Measurements from ENCODE around the gene FIGNL2. TPM values are rescaled to one million over a fixed set of nuclear protein-coding genes. Genes with fewer than 3 reads are reported as not detected.

Gene FIGNL2
- total and polyA plus RNA-seq, 2 experiments from 2014 or later, result 0.13 to 0.32 TPM

DNA sequence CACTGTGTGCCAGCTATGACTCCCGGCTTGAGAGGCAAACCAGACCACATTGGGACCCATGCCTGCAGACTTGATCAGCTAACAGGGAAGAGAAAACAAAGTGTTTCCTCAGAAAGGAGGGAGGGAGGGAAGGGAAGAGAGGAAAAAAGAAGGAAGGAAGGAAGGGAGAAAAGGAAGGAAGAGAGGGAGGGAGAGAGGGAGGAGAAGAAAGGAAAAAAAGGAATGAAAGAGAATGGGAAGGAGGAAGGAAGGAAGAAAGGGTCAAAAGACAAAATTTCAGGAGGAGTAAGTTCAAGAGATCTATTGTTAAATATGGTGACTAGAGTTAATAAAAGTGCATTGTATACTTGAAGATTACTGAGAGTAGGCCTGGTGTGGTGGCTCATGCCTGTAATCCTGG, 18.9 kb downstream of the FIGNL2 start:
- Histone ChIP-seq H2AFZ (no peak overlapping the region), H3K27me3 (replicated peaks; ENCODE audit: insufficient read depth) (peaks cover 32% of the 10 kb centered on the region), H3K9me2 (ENCODE audit: insufficient read depth) (no peaks in the 10 kb centered on the region), H3K36me3 (ENCODE audit: low read depth) (no peaks in the 10 kb centered on the region), H3F3A (ENCODE audit: insufficient read depth) (0 out of 2 replicates have a peak, but pooled peaks cover 5% of the 10 kb centered on the region), H3K27ac (no peak overlapping the region), H3K79me2 (ENCODE audit: insufficient read depth) (no peaks in the 10 kb centered on the region), H3K4me2 (ENCODE audit: unreplicated experiment) (no peak overlapping the region), H3K4me3 (no peak overlapping the region), H3K9ac (no peak overlapping the region), H3K9me3 (ENCODE audit: low read depth) (no peaks in the 10 kb centered on the region), H4K20me1 (ENCODE audit: insufficient read depth) (no peaks in the 10 kb centered on the region), H3K4me1 (ENCODE audit: insufficient read depth) (peaks cover 11% of the 10 kb centered on the region; the same call in 1 of the 2 replicates)
- in situ Hi-C loops (cut with MboI), result loop anchor here (10.0 kb wide), 1 partner anchor 405 kb away; the partner anchor contains the start of gene SLC4A8
- DNase-seq, result no peak
- 38 to 70% methylated on average over 1 of the region's 1 CpG for WGBS, 2 experiments (ENCODE audit: low coverage in 1 of 2, low lambda C conversion rate in 2 of 2, missing lambda C conversion rate in 2 of 2)
- TF ChIP-seq EZH2phosphoT487 (IDR thresholded peaks at IDR 0.05; ENCODE audit: insufficient read depth, low read depth) (no peak), EZH2 (IDR thresholded peaks at IDR 0.05; ENCODE audit: insufficient read depth, poor library complexity, severe bottlenecking) (no peak)

DNA sequence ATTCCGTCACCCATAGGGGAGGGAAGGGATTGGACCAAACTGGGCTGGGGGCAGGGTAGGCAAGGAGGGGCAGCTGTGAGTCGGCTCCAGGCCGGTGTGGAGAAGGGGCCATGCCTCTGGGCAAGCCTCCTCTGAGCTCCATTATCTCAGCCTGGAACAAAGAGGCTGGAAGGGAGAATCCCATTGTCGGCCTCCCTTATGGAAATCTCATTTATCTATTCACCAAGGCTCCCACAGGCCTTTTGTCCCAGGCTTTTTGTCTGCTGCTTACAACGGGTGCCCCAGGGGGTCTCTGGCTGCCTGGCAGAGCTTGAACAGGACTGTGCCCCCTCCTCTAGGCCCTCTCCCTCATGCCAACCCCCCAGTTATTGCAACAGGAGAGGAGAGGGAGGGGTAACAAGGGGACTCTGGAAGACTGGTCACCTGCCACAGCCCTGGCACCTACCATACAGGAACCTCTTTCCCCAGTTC, 19.5 kb downstream of the FIGNL2 start:
- H3K27me3 ChIP-seq (replicated peaks; ENCODE audit: insufficient read depth), result peaks cover 29% of the 10 kb centered on the region; the same call in 1 of the 2 replicates
- in situ Hi-C loops (cut with MboI), result loop anchor here (10.0 kb wide), 1 partner anchor 404 kb away; the partner anchor contains the start of gene SLC4A8
- H3K4me1 ChIP-seq (ENCODE audit: insufficient read depth), result peaks cover 11% of the 10 kb centered on the region; the same call in 1 of the 2 replicates
- H3K4me2 ChIP-seq (ENCODE audit: unreplicated experiment), result no peak overlapping the region
- WGBS, 2 experiments (ENCODE audit: low coverage in 1 of 2, low lambda C conversion rate in 2 of 2, missing lambda C conversion rate in 2 of 2), result 33% methylated on average over 5 of the region's 5 CpGs
- H3K4me3 ChIP-seq, result no peak overlapping the region
- DNase-seq, result no peak
- H3K36me3 ChIP-seq (ENCODE audit: low read depth), result no peaks in the 10 kb centered on the region
- no peak for TF ChIP-seq EZH2 (IDR thresholded peaks at IDR 0.05; ENCODE audit: insufficient read depth, poor library complexity, severe bottlenecking)
- TF ChIP-seq EZH2phosphoT487 (IDR thresholded peaks at IDR 0.05; ENCODE audit: insufficient read depth, low read depth), result no peak
- no peaks in the 10 kb centered on the region for H3K9me2 ChIP-seq (ENCODE audit: insufficient read depth)
- no peaks in the 10 kb centered on the region for H3K9me3 ChIP-seq (ENCODE audit: low read depth)
- no peaks in the 10 kb centered on the region for H3K79me2 ChIP-seq (ENCODE audit: insufficient read depth)
- H3F3A ChIP-seq (ENCODE audit: insufficient read depth), result 0 out of 2 replicates have a peak, but pooled peaks cover 5% of the 10 kb centered on the region
- H3K27ac ChIP-seq, result no peak overlapping the region
- no peaks in the 10 kb centered on the region for H4K20me1 ChIP-seq (ENCODE audit: insufficient read depth)
- no peak overlapping the region for H2AFZ ChIP-seq
- H3K9ac ChIP-seq, result no peak overlapping the region

DNA sequence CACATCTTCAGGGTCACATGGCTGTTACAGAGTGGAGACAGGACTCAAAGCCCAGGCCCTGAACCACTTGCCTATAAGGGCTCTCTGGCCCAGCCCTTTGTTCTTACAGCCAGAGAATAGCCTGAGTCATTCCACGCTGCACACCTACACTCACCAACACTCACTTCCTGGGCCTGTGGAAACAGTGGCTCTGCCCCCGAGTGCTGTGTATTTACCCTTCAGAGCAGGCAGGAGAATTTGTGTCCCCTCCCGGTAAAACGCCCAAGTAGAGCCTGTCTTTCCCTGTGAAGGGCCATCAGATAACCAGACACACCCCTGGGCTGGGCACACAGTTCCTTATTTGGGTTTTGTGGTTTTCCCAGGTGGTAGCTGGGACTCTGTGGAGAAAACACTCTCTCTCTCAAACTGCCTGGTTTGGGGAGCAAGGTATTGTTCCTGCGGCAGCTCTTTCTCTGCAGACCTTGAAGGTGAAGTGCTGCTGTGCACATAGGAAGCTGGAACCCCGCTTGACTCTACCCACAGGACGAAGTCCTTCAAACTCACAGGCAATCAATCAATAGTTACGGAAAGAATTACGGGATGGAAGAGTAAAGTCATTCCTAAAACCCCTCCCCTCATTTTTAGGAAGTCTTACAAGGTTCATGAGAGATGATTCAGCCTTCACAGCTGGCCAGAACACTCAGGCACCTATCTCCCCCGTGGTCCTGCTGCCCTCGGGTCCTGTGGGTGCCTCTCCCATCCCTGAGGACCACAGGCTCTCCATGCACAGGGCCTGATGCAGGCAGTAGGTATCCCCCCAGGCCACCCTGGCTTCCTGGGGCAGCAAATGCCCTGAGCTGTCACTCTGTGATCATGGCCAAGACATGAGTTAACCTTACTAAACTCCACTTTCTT, 20.3 kb downstream of the FIGNL2 start:
- Histone ChIP-seq H3K9me2 (ENCODE audit: insufficient read depth) (no peaks in the 10 kb centered on the region), H3K4me3 (no peak overlapping the region), H3K9ac (no peak overlapping the region), H3K27ac (no peak overlapping the region), H4K20me1 (ENCODE audit: insufficient read depth) (no peaks in the 10 kb centered on the region), H3K27me3 (replicated peaks; ENCODE audit: insufficient read depth) (peaks cover 23% of the 10 kb centered on the region; the same call in 1 of the 2 replicates), H2AFZ (no peak overlapping the region), H3F3A (ENCODE audit: insufficient read depth) (peaks cover 12% of the 10 kb centered on the region; the same call in 1 of the 2 replicates), H3K4me1 (ENCODE audit: insufficient read depth) (peaks cover 11% of the 10 kb centered on the region; the same call in 1 of the 2 replicates), H3K79me2 (ENCODE audit: insufficient read depth) (no peaks in the 10 kb centered on the region), H3K36me3 (ENCODE audit: low read depth) (no peaks in the 10 kb centered on the region), H3K4me2 (ENCODE audit: unreplicated experiment) (peak overlapping the region; percentile 24), H3K9me3 (ENCODE audit: low read depth) (no peaks in the 10 kb centered on the region)
- TF ChIP-seq EZH2 (IDR thresholded peaks at IDR 0.05; ENCODE audit: insufficient read depth, poor library complexity, severe bottlenecking), result no peak
- TF ChIP-seq EZH2phosphoT487 (IDR thresholded peaks at IDR 0.05; ENCODE audit: insufficient read depth, low read depth), result no peak
- WGBS, 2 experiments (ENCODE audit: low coverage in 1 of 2, low lambda C conversion rate in 2 of 2, missing lambda C conversion rate in 2 of 2), result 40 to 46% methylated on average over 11 of the region's 11 CpGs
- peak; percentile 79 for DNase-seq
- in situ Hi-C loops (cut with MboI), result loop anchor here (10.0 kb wide), 1 partner anchor 403 kb away; the partner anchor contains the start of gene SLC4A8

DNA sequence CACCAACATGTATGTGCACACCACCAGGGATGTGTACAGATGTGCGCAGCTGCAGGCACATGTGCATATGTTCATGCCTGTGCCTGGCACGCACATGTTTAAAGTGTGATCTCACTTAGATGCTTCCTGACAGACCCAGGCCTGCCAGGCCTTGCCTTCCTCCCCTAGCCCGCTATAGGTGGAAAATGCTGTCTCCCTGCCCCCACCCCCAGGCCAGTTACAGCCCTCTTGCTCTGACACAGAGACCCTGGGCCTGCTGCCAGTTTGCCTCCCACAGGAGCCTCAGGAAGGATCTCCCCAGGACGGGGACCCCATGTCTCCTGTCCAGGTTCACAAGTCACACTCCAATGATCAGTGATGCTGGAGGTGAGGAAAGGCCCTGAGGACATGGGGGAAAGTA, 21.6 kb downstream of the FIGNL2 start:
- Histone ChIP-seq H3K27ac (no peak overlapping the region), H3K27me3 (replicated peaks; ENCODE audit: insufficient read depth) (peaks cover 11% of the 10 kb centered on the region; the same call in 1 of the 2 replicates), H4K20me1 (ENCODE audit: insufficient read depth) (no peaks in the 10 kb centered on the region), H3K79me2 (ENCODE audit: insufficient read depth) (0 out of 2 replicates have a peak, but pooled peaks cover 4% of the 10 kb centered on the region), H3K9ac (no peak overlapping the region), H3K4me2 (ENCODE audit: unreplicated experiment) (no peak overlapping the region), H3F3A (ENCODE audit: insufficient read depth) (peaks cover 19% of the 10 kb centered on the region), H3K9me2 (ENCODE audit: insufficient read depth) (no peaks in the 10 kb centered on the region), H3K4me3 (no peak overlapping the region), H3K9me3 (ENCODE audit: low read depth) (no peaks in the 10 kb centered on the region), H2AFZ (no peak overlapping the region), H3K36me3 (ENCODE audit: low read depth) (no peaks in the 10 kb centered on the region), H3K4me1 (ENCODE audit: insufficient read depth) (peaks cover 11% of the 10 kb centered on the region; the same call in 1 of the 2 replicates)
- in situ Hi-C loops (cut with MboI), result loop anchor here (10.0 kb wide), 1 partner anchor 402 kb away; the partner anchor contains the start of gene SLC4A8
- TF ChIP-seq EZH2 (IDR thresholded peaks at IDR 0.05; ENCODE audit: insufficient read depth, poor library complexity, severe bottlenecking) (no peak), EZH2phosphoT487 (IDR thresholded peaks at IDR 0.05; ENCODE audit: insufficient read depth, low read depth) (no peak)
- 16 to 30% methylated on average over 4 of the region's 4 CpGs for WGBS, 2 experiments (ENCODE audit: low coverage in 1 of 2, low lambda C conversion rate in 2 of 2, missing lambda C conversion rate in 2 of 2)
- DNase-seq, result peak; percentile 23
